LNCaP clone FGC (cell line): Measurements from ENCODE around the gene CCDC83.

Source experiments
- DNase-seq: peaks from one replicate; pipeline ENCODE4 v3.0.0-alpha.2; 2011; ENCODE audit warnings: low read depth
- H3K4me3 ChIP-seq: 2 replicates; pipeline ENCODE4 v1.5.1; 2011; ENCODE audit warnings: mild to moderate bottlenecking, low read depth, low read length, control low read depth
- CTCF ChIP-seq: IDR thresholded peaks from 2 replicates; pipeline ENCODE4 v1.5.1; 2012; ENCODE audit warnings: mild to moderate bottlenecking; ENCODE audit not compliant: control insufficient read depth, insufficient read depth; ENCODE audit errors: extremely low read depth

The CCDC83 gene

GRCh38 chr11:85855341-85855656 is at the start of gene CCDC83:
Gene CCDC83 (plus strand): TSS chr11:85855383. CDS start chr11:85865124, 9,741 bp downstream.
- DNase-seq: no peak
- peak within 1 kb of the TSS; percentile 42 for H3K4me3 ChIP-seq
- TF ChIP-seq CTCF: no peak

- H3K4me3 ChIP-seq: no peak overlapping the region
- no peak for TF ChIP-seq CTCF
- no peak for DNase-seq
Observed at GRCh38 chr11:85805387-85805786, 49.8 kb upstream of the CCDC83 start.

- no peak for DNase-seq
- no peak for TF ChIP-seq CTCF
- H3K4me3 ChIP-seq: no peak overlapping the region
Observed at GRCh38 chr11:85806016-85806415, 49.2 kb upstream of the CCDC83 start.

- TF ChIP-seq CTCF: no peak
- DNase-seq: no peak
- no peak overlapping the region for H3K4me3 ChIP-seq
Observed at GRCh38 chr11:85806876-85807275, 48.3 kb upstream of the CCDC83 start.

GRCh38 chr11:85809191-85809590 is 46.0 kb upstream of the CCDC83 start:
- TF ChIP-seq CTCF: no peak
- no peak overlapping the region for H3K4me3 ChIP-seq
- DNase-seq: no peak

- DNase-seq: no peak
- H3K4me3 ChIP-seq: no peak overlapping the region
- TF ChIP-seq CTCF: no peak
Observed at GRCh38 chr11:85809863-85810262, 45.3 kb upstream of the CCDC83 start.

- TF ChIP-seq CTCF: no peak
- no peak for DNase-seq
Observed at GRCh38 chr11:85810521-85810870, 44.7 kb upstream of the CCDC83 start.

More at GRCh38 chr11:85810521-85810870, 44.7 kb upstream of the CCDC83 start:
- peak overlapping the region; percentile 35; the same call in 1 of the 2 replicates for H3K4me3 ChIP-seq
